Cerebellar cortex (tissue), 1 donor: Measurements from ENCODE around the gene NRXN2.

Source experiments
- DNase-seq: peaks from one replicate; pipeline ENCODE4 v3.0.0-alpha.2; 2015; ENCODE audit warnings: low spot score

NRXN2 gene

DNA sequence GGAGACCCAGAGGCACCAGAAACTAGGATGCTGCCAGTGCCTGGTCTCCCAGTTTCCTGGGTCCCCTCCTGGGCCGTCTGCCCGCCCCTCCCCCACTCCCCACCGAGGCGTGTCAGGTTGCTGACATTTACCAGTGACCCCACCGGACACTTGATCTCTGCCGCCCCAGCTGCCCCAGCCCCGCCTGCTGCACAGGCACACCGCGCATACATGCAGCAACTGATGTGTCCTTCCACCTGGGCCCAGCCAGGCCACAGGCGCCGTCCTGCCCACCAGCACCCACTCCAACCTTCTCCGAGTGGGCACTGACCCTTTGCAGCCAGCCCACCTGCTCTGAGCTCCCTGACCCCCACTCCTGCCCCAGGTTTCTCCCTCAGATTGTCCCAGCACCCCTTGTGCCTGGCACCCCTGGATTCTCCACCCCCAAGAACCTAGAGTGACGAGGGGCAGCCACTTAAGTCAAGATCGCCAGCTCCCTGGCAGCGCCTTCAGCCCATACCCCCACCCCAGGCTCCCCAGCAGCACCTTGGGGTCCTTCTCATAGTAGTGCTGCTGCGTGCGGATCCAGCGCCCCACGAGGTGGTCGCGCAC, 36.2 kb upstream of the NRXN2 start:
- DNase-seq, result no peak

DNA sequence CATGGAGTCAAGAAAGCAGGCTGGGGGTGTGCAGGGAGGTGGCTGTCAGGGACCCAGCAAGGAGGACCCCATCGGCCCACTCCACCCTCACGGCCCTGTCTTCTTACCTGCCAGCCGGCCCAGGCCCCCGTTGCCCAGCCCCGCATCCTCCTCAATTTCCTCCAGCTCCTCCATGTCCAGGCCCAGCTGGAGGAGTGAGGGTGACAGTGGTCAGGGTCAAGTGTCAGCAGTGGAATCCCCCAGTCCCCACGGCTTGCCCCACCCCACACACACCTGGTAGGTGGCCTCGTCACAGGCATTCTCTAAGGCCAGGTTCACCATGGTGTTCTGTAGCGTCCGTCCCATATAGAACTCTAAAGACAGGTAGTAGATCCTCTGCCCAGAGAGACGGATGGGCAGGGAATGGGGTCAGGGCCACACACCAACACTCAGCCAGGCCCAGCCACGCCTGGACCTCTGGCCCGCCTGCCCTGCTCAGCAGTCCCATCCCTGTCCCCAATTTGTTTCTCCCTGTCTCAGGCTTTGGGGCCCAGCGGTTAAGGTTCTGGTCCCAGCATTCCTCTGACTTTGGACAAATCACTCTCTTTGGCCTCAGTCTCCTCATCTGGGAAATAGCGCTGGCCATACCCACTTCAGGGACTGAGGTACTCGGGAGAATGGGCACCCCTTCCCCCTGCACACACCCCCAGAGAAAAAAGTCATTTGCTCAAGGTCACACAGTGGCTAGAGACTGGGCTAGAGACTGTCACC, 35.5 kb upstream of the NRXN2 start:
- DNase-seq, result no peak

DNA sequence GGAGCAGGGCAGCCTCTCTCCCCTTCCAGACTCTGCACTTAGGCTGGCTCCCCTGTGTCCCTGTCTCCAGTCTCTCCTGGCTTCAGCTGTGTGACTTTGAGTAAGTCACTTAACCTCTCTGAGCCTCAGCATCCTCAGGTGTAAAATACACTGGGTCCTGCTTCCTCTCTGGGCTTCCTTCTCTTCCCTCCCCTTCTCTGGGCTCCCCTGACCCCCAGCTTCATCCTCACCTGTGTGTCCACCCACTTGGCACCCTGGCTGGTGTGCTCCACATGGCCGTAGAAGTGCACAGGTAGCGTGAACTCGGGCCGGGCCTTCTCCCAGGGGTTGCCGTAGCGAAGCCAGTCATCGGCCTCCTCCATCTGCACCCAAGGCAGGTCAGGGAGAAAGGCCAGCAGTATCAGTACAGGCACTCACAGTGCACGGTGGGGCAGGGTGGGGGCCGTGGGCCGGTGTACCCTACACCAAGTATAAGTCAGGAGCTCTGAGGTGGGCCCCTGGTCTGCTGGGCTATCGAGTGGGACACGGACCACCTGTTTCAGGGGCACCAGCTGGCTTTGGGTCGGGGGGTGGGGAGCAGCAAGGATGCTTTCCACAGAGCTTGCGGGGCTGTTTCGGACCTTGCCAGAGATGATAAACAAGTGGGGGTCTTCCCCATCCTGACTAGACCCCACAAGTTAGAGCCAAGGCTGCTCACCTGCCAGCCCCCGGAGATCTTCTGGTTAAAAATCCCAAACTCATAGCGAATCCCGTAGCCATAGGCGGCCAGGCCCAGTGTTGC, 34.7 kb upstream of the NRXN2 start:
- no peak for DNase-seq

DNA sequence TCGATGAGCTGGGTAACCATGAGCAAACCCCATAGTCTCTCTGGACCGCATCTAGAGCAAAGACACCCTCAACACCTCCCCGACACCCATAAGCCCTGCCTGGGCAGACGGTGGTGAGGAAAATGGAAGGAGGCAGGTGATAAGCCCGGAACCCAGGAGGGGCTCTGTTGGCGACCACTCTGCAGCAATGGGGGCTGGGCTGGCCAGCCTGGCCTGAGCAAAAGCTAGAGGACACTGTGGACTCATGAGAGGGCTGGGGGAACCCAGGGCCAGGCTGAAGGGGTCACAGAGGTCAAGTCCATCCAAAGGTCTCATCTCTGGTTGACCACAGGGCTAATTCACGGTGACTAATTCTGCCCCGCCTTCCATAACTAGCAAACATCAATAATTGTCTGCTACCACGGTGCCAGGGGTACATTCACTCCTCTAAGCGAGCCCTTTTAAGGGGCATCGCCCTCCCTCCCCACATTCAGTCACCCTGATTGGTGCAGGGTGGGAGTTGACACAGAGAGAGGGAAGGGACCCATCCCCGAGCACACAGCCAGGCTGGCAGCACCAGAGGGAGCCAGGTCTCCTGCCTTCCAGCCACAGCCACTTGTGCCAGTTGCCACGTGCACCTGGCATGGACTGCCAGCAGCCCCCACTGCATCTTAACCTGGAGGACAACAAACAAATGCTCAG, 32.8 kb upstream of the NRXN2 start:
- DNase-seq, result no peak

DNA sequence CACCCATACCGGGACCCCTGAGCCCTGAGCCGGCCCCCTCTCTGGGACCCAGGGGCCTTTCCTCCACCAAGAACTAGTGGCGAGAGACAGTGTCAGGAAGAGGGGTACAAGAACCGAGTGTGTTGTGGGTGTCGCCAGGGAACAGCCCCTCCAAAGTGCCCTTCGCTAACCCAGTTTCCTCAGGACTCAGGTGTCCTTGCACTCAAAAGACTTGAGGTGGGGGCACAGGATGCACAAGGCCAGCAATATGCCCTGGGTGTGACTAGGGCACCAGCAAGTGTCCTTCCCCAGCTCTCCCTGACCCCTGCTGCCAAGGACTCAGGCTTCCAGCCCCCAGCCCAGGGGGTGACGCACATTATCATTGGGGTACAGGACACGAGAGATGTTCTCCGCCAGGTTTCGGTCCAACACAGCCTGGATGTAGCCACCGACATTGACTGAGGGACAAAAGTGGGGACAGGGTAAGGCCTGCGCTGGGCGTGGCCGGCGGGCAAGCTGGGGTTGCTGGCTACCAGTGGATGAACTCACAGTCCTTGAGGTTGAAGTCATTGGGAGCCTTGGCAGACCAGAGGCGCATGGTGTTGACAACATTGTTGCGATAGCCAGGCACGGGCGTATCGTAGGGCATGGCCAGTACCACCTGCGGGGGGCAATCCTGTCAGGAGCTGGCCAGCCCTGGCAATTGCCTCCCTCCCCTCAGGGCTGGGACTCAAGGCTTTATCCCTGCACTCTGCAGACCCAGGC, 32.1 kb upstream of the NRXN2 start:
- DNase-seq, result no peak

DNA sequence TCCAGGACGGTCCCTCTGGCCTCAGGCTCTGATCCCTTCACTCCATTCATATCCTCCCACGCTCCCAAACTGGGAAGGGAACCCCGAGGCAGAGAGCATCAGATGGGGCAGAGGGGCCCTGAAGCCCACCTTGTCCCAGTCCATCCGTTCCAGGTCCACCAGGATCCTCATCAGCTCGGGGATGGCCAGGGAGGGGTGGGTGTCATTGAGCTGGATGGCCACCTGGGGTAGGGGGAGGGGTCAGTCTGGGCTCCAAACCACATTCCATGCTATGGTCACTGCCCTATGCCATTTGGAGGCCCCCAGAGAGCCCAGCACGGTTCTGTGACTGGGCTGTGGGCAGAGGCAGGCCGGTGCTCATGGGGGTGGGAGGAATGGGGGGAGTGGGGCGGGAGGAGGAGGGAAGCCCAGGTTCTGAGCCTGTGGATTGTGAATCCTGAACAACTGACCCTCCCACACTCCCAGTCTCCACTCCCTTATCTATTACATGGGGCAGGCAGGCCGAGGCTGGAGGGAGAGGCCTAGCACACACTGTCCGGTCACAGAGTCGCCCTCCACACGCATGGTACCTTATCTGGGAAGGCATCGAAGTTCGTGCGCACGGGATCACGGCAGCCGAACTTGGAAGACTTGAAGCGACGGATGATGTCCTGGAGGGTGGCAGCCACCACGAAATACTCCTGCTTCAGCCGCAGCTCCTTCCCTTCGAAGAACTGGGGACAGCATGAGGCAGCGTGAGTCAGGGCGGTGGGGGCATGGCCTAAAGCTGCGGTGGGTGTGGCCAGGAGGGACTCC, 31.3 kb upstream of the NRXN2 start:
- DNase-seq, result no peak

DNA sequence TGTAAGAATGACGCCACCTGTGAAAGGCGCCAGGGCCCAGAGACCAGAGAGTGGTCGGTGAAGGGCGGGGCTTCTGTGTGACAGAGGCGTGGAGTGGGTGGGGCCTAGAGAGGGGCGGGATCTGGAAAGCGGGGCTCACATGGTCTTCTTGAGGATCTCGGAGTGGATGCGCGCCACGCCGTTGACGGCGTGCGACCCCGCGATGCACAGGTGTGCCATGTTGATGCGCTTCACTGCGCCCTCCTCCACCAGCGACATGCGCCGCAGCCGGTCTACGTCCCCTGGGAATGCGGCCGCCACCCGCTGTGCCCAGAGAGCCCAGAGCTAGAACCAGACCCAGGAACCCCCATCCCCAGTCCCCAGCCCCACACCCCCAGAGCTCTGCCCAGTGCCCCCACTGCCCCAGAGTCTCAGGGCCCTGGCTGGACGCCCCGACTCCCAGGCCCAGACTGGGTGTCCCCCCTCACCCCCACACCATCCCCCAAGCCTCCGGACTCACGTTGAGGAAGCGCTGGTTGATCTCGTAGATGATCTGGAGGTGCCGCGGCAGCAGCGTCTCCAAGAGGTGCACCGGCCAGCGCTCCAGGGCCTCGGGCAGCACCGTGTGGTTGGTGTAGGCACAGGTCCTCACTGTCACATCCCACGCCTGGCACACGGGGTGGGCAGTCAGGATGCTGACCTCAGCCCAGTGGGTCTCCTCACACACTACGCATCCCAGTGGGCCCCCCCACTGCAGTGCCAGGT, 30.6 kb upstream of the NRXN2 start:
- no peak for DNase-seq

DNA sequence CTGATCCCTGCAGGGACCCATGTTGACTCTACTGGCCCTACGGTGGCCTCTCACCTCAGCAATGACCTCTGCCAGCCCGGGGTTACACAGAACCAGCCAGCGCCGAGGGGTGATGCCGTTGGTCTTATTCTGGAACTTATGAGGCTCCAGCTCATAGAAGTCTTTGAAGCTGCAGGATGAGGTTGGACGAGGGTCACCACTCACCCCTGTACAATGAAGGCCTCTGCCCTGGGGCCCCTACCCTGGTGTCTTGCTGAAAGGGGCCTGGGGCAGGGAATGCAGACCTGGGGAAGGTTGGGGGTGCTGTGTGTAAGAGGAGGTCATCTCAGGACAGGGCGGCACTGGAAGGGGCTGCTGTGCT, 30.0 kb upstream of the NRXN2 start:
- DNase-seq, result no peak

DNA sequence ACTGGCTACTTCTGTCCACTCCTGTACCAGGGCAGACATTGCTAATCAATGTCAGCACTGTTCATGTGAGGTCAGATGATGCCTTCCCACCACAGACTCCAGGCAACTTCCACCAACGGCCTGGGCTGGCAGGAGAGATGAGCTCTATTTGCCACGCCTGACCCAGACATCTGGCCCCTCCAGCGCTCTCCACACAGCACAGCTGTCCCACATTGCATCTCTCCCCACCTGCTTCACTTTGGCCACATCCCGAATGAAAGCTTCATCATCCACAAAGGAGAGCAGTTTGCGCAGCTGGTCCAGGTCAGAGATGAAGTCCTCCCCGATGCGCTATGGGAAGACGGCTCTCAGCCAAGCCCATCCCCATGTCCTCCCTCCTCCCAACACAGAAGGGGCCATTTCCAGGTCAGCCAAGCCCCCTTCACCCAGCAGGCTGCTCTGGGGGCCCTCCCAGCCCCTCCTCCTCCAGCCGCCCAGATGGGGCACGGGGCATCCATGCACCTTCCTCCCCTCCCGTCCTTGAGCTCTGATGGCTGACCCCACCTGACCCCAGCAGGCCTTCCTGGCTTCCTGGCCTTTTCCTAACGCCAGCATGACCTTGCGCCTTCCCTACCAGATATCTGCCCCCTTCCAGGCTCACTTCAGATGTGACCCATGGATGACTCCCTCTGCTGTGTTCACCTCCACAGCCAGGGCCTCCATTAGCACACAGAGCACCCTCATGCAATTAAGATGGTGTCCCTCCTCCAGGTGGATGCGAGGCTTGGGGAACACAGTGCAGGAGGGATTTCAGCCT, 29.4 kb upstream of the NRXN2 start:
- DNase-seq, result no peak

DNA sequence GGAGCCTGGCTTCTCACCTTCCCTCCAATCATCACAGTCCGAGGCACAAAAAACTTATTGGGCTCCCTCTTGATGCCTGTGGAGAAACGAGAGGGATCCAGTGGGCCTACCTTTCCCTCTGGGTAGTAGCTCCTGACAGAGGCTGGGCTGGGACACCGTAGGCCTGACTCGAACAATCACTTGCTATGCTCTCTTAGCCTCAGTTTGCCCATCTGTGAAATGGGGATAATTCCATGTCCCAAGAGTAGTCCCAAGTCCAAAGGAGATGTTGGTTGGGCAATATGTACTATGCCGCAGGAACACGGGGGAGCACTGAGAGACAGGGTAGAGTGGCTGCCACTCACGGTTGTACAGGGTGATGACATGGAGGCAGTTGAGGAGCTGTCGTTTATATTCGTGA, 28.6 kb upstream of the NRXN2 start:
- DNase-seq, result no peak

DNA sequence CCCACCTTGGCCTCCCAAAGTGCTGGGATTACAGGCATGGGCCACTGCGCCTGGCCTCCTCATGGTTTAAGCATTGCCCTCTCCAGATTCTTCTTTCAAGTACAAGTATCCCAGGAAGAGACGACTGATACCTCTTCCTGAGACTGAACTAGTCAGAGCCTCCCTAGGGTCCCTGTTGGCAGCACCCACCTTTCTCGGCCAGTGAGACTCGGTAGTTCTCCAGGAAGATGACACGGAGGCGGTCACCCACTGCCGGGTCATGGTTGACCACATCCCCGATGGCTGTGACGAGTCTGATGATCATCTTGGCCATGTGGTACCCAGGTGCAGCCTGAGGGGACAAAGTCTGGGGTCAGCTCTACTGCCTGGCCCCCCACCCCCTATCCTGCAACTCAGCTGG, 28.1 kb upstream of the NRXN2 start:
- DNase-seq, result no peak

DNA sequence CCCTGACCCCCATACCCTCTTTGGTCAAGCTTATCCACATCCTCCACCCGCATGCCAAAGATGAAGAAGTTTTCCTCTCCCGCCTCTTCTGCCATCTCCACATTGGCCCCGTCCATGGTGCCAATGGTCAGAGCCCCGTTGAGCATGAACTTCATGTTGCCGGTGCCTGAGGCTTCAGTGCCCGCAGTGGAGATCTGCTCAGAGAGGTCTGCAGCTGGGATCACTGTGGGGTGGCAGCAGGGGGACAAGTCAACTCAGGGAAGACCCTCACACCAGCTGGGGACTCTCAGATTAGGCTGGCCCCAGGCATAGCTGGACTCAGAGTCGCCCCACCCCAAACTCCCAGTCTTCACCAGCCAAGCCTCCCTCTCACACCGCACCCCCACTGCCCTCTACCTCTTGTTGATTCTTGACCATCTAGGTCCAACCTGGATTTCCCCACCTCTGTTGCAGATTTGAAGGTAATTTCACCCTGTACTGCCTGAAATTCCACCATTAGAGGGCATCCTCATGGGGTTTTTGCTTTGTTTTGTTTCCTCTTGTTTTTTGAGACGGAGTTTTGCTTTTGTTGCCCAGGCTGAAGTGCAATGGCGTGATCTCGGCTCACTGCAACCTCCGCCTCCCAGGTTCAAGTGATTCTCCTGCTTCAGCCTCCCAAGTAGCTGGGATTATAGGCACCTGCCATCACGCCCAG, 27.5 kb upstream of the NRXN2 start:
- no peak for DNase-seq

DNA sequence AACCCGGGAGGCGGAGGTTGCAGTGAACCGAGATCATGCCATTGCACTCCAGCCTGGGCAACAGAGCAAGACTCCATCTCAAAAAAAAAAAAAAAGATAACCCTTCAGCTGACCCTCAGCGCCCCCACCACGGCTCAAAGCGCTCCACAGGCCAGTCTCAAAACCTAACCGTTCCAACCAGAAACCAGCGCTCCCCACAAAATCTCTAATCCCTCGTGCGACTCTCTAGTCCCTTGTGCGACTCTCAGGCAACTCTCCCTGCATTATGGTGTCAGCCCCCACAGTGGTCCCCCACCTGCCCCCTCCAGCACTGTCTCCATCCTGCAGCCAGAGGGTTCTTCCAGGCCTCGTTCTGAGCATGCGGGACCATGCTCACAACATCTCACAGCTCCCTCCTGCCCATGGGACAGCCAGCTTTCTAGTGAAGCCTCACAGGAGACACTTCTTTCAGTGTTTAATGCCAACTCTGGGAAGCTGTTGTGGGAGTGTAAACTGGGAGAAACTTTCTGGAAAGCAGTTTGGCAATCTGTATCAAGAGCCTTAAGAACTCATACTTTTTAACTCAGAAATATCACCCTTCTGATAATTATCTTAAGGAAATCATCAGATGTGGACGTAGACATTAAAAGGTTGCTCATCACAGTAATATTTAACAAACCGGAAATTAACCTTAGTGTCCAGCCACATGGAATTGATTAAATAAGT, 25.1 kb upstream of the NRXN2 start:
- no peak for DNase-seq

DNA sequence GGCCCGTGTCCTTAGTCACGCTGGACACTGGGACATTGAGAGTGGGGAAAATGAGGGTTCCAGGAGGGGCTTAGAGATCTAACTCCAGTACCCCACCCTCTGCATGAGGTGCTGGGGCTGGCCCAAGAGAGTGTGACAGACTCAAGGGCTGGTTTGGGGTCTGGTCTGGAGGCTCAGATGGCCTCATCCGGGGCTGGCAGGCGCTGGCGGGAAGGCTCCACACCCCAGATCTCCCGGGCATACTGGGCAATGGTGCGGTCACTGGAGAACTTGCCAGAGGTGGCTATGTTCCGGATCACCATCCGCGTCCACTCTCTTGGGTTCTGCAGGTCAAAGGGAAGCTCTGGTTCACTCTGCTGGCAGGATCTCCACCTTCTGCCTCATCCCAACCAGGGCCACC, 23.5 kb upstream of the NRXN2 start:
- no peak for DNase-seq

DNA sequence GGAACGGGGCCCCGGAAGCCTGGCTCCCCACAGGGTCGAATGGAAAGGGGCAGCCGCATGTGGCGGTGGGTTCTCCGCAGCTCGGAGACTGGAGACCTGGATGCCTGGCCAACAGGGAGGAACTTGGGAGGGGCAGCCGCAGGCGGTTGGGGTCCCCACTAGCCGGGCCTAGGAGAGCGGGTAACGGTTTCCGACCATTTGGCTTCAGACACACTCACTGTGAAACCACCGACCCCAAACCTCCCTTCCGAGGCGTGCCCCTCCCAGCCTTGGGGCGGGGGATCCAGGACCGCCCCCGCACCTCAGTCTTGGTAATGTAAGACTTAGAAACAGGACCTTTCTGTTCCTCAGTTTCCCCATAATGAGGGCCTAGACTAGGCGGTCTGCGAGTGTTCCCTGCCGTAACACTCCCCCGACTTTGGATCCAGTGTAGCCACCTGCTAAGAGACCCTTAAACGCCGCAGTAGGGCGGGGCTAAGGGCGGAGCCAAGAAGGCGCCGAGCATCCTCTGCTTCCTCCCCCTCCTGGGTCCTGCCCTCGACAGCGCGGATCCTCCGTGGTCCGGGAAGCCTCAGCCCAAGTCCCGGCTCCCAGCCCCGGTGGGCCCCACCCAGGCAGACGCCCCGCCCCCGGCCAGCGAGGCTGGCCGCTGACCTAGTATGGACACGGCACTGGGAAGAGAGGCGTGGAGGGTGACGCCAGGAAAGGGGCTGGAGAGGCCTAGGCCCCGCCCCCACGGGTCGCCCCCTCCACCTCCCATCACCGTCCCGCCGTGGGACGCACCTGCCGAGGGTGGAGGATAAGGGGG, 22.7 kb upstream of the NRXN2 start:
- peak; percentile 64 for DNase-seq

DNA sequence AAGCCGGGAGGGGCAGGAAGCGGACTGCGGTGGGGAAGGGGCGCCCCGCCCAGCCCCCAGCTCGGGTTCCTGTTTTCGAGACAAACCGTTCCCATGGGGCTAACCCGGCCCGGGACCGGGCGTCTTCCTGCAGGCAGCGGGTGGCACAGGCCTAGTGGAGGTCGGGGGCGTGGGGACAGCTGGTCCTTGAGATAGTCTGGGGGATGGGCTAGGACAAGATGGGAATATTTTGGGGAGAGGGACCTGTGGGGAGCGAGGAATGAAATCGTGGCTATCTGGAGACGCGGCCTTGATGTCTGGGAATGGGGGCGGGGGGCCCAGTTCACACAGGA, 22.2 kb upstream of the NRXN2 start:
- no peak for DNase-seq

DNA sequence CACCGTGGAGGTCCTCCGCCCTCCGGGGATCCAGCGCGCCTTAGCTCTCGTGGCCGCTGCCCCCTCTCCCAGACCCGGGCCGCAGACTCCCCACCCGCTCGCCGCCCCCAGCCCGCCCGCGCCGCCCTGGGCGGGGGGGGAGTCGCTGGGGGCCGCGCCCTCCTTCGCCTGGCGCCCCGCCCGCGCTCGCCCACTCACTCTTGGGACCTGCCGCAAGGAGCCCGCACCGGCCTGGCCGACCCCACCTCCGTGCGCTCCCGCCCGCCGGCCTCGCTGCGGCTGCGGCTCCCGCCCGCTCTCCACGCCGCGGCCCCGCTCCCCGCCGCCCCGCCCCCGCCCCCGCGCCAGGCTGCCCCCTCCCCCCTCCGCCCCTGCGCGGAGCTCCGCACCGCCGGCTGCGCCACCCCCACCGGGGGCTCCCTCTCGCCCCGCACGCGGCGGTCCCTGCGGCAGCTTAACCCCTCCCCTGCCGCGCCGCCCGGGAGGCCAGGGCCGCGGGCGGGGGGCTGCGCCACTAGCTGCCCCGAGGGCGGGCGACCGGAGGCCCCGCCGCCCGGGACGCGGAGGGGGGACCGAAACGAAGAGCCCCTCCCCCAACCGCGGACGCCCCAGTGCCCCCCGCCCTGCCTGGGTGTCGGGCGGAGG, 21.7 kb upstream of the NRXN2 start:
- DNase-seq, result no peak
